Measurements from ENCODE around the gene COL27A1. TPM values are rescaled to one million over a fixed set of nuclear protein-coding genes. Genes with fewer than 3 reads are reported as not detected.

The COL27A1 gene
- total RNA-seq, 1 donor from 2014 or later, result 3.7 TPM

DNA sequence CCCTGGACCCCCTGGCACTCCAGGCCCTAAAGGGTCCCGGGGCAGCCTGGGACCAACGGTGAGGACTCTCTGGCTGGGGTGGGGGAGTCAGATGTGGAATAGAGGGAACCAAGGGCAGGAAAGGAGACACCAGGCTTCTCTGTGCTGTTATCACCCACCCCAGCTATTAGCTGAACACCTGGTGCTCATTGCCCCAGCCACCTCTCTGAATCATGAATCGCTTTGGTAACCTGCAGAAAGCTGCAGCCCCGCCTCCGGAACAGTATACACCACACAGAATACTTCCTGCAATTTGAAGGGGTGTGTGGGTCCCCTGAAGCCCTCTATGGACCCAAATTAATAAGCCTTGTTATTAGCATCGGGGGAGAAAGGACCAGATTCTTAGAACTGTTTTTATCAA is 127.2 kb downstream of the COL27A1 start:
- Mint-ChIP-seq H3K27me3 (ENCODE audit: low read depth) (no peaks in the 10 kb centered on the region), H3K9me3 (no peaks in the 10 kb centered on the region), H3K36me3 (ENCODE audit: low read depth) (no peaks in the 10 kb centered on the region), H3K4me1 (ENCODE audit: low read depth) (no peaks in the 10 kb centered on the region), H3K27ac (no peak overlapping the region), H3K4me3 (ENCODE audit: low read depth) (no peak overlapping the region)
- DNase-seq (ENCODE audit: low spot score), result no peak
- intact Hi-C loops (cut with micrococcal nuclease), result no loop called here

DNA sequence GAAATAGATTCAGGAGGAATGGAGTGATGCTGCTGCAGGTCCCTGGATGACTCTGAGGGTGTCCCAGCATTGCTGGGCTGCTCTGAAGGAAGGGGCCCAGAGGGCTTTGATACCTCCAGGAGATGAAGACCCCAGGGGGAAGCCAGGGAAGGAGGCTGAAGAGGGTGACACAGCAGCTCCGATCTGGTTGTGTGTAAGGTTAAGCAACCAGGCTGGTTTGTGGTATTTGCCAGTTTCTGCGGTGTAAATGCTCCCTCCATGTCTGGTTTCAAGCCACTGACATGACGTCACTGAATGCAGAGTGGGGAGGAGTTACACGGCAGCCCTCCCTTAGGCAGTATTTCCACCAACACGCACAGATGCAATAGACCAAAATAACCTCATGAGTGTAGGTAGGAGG is 127.6 kb downstream of the COL27A1 start:
- intact Hi-C loops (cut with micrococcal nuclease), result no loop called here
- Mint-ChIP-seq H3K4me1 (ENCODE audit: low read depth) (no peaks in the 10 kb centered on the region), H3K27me3 (ENCODE audit: low read depth) (no peaks in the 10 kb centered on the region), H3K36me3 (ENCODE audit: low read depth) (no peaks in the 10 kb centered on the region), H3K27ac (no peak overlapping the region), H3K9me3 (no peaks in the 10 kb centered on the region), H3K4me3 (ENCODE audit: low read depth) (no peak overlapping the region)
- DNase-seq (ENCODE audit: low spot score), result no peak

DNA sequence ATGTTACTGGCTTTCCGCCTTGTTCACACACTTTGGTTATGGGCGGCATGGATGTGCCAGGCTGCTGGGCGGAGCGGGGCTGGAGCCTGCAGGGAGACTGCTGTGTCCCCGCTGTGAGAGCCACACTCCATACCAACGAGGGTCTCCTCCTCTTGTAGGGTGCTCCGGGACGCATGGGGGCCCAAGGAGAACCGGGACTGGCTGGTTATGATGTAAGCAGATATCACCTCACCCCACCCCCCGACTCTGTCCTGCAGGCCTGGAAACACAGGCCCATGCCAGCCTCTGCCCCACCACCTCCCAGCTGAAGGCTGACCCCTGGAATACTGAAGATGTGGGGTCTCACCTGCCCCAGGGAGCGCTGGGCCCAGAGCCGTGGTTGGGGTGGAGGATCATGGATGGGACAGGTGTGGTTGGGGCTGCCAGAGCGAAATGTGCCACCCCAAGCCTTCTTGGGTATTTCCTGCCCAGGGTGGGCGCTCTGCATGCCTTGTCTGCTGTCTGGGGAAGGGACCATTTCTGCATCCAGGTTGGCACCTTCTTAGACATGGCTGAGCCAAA is 128.3 kb downstream of the COL27A1 start:
- H3K27ac Mint-ChIP-seq, result no peak overlapping the region
- no peaks in the 10 kb centered on the region for H3K36me3 Mint-ChIP-seq (ENCODE audit: low read depth)
- no peak overlapping the region for H3K4me3 Mint-ChIP-seq (ENCODE audit: low read depth)
- H3K4me1 Mint-ChIP-seq (ENCODE audit: low read depth), result no peaks in the 10 kb centered on the region
- no peak for DNase-seq (ENCODE audit: low spot score)
- no peaks in the 10 kb centered on the region for H3K27me3 Mint-ChIP-seq (ENCODE audit: low read depth)
- H3K9me3 Mint-ChIP-seq, result no peaks in the 10 kb centered on the region
- intact Hi-C loops (cut with micrococcal nuclease), result no loop called here

DNA sequence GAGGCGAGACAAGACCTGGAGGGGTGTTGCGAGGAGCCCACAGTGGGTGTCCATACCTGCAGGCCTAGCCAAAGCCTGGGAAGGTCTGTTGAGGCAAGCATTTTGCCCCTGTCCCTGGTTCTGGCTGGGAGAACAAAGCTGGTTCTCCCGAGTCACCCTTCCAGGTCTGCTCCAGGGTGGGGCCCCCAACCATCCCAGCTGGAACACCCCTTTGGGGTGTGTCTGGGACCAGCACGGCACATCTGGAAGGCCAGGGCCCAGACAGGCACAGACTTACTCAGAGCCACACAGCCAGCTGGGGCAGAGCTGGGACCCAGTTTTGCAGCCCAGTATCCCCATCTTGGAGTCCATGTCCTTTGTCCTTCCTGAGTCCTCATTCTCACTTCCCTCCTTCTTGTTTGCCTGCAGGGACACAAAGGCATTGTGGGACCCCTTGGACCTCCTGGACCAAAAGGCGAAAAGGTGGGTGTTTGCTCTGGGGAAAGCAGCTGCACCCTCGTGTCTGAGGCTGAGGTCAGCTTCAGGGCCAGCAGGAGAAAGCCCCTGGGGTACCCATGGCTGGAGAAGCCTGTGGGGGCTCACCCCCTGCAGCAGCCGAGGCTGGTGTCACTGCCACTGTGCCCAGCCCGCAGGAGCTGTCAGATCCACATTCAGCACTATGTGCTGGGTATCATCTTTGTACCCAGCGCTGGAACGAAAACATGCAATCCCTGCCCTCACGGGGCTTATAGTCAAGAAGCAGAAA is 129.2 kb downstream of the COL27A1 start:
- intact Hi-C loops (cut with micrococcal nuclease), result no loop called here
- H3K27me3 Mint-ChIP-seq (ENCODE audit: low read depth), result no peaks in the 10 kb centered on the region
- H3K9me3 Mint-ChIP-seq, result no peaks in the 10 kb centered on the region
- no peak for DNase-seq (ENCODE audit: low spot score)
- H3K36me3 Mint-ChIP-seq (ENCODE audit: low read depth), result no peaks in the 10 kb centered on the region
- H3K27ac Mint-ChIP-seq, result no peak overlapping the region
- H3K4me3 Mint-ChIP-seq (ENCODE audit: low read depth), result no peak overlapping the region
- H3K4me1 Mint-ChIP-seq (ENCODE audit: low read depth), result no peaks in the 10 kb centered on the region

DNA sequence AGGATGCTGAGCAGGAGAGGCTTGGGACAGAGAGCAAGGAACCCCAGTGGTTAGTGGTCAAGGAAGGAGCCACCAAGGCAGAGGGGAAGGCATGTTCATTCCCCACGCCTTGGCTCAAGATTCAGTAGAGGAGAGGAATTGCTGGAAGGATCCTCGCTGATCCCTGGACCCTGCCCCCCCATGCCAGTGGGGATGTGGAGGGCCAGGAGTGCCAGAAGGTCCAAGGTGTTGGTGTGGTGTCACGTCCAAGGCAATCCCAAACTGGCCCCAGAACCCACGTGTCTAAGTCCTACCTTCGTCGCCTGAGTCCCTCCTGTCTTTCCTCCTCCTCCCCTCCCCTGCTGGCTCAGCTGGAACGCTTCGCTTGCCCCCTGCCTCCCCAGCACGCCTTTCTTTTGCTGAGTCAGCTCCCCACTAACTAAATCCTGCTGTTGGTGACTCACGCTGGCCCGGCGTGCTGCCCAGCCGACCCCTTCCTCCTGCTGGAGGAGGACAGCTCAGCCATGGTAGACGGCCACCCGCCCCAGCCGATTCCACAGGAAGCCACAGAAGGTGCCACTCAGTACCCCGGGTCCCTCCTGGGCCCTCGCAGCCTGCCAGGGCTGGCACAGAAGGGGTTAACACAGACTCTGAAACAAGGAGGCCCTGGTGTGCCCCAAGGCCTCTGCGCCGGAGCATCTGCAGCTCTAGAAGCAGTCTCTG is 130.0 kb downstream of the COL27A1 start:
- Mint-ChIP-seq H3K9me3 (no peaks in the 10 kb centered on the region), H3K36me3 (ENCODE audit: low read depth) (no peaks in the 10 kb centered on the region), H3K4me1 (ENCODE audit: low read depth) (no peaks in the 10 kb centered on the region), H3K4me3 (ENCODE audit: low read depth) (no peak overlapping the region), H3K27ac (no peak overlapping the region), H3K27me3 (ENCODE audit: low read depth) (no peaks in the 10 kb centered on the region)
- intact Hi-C loops (cut with micrococcal nuclease), result no loop called here
- no peak for DNase-seq (ENCODE audit: low spot score)

DNA sequence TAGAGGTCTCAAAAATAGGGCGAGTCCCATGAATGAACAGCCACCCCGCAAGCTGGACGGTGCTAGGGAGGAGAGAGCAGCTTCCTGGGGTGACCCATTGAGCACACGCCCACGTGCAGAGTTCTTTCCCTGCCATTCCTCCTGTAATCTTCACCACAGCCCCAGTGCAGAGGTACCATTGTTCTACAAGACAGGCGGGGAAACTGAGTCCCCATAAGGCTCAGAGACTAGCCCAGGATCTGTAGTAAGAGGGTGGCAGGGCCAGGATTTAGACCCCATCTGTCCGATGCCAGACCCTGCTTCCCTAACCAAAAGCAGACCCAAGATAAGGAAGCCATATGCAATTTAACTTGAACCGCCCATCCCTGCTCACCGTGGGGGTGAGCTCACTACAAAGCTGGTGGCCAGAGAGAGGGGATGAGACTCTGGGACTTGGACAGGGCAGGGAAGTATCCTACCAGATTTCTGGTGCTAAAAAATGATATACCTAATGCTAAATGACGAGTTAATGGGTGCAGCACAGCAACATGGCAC is 130.9 kb downstream of the COL27A1 start:
- no peaks in the 10 kb centered on the region for H3K27me3 Mint-ChIP-seq (ENCODE audit: low read depth)
- intact Hi-C loops (cut with micrococcal nuclease), result no loop called here
- no peak overlapping the region for H3K27ac Mint-ChIP-seq
- H3K4me3 Mint-ChIP-seq (ENCODE audit: low read depth), result no peak overlapping the region
- no peak for DNase-seq (ENCODE audit: low spot score)
- H3K4me1 Mint-ChIP-seq (ENCODE audit: low read depth), result no peaks in the 10 kb centered on the region
- no peaks in the 10 kb centered on the region for H3K9me3 Mint-ChIP-seq
- H3K36me3 Mint-ChIP-seq (ENCODE audit: low read depth), result no peaks in the 10 kb centered on the region

DNA sequence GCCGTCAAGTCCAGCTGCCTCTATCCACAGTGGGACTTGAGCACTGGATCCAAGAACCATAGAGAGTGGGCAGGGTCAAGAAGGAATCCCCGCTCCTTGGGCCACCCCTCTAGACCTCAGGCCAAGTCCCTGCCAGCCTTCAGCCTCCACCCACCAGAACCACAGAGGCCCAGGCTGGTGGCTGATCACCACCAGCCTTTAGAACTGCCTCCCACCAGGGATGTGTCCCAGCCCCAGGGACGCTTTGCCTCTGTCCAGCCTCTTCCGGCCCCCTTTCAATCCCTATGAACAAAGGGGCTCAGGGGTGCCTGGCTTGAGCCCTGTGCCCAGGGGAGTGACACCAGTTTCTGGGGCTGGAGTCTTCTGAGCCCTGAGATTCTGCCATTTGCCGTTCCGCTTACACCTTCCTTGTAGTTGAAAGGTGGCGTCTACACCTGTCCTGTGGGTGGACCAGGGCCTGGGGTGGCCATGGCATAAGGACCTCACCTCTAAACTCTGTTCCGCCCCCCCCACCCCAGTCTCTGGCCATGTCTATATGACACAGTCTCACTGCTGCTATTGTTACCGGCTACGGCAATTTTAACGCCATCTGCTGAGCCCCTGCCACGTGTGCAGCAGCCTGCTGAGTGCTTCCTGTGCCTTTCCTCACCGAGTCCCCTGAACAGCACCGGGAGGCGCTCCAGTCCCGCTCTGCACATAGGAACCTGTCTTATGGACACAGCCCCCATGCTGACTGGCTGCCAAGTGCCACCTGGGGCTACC is 131.8 kb downstream of the COL27A1 start:
- Mint-ChIP-seq H3K4me3 (ENCODE audit: low read depth) (no peak overlapping the region), H3K27ac (no peak overlapping the region), H3K9me3 (no peaks in the 10 kb centered on the region), H3K4me1 (ENCODE audit: low read depth) (no peaks in the 10 kb centered on the region), H3K27me3 (ENCODE audit: low read depth) (no peaks in the 10 kb centered on the region), H3K36me3 (ENCODE audit: low read depth) (no peaks in the 10 kb centered on the region)
- intact Hi-C loops (cut with micrococcal nuclease), result no loop called here
- DNase-seq (ENCODE audit: low spot score), result no peak

DNA sequence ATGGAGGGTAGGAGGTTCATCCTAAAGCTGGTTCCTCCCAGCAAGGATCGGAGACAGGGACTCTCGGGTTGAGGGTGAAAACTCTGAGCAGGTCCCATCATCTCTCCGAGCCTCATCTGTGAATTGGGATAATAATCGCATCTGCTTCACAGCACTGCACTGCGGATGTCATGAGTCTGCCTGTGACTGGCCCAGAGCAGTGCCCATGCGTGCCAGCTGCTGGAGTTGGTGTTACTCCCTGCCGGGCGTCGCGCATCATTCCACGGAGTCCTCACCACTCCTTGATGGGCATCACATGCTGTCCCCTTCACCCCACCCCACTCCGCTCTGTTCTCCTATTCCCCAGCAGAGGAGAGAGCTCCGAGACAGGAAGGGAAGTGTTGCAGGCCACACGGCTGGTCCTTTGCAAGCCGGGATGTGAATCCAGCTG is 132.4 kb downstream of the COL27A1 start:
- Mint-ChIP-seq H3K4me3 (ENCODE audit: low read depth) (no peak overlapping the region), H3K27me3 (ENCODE audit: low read depth) (peaks cover 1% of the 10 kb centered on the region), H3K9me3 (no peaks in the 10 kb centered on the region), H3K27ac (no peak overlapping the region), H3K4me1 (ENCODE audit: low read depth) (no peaks in the 10 kb centered on the region), H3K36me3 (ENCODE audit: low read depth) (no peaks in the 10 kb centered on the region)
- intact Hi-C loops (cut with micrococcal nuclease), result no loop called here
- DNase-seq (ENCODE audit: low spot score), result no peak

DNA sequence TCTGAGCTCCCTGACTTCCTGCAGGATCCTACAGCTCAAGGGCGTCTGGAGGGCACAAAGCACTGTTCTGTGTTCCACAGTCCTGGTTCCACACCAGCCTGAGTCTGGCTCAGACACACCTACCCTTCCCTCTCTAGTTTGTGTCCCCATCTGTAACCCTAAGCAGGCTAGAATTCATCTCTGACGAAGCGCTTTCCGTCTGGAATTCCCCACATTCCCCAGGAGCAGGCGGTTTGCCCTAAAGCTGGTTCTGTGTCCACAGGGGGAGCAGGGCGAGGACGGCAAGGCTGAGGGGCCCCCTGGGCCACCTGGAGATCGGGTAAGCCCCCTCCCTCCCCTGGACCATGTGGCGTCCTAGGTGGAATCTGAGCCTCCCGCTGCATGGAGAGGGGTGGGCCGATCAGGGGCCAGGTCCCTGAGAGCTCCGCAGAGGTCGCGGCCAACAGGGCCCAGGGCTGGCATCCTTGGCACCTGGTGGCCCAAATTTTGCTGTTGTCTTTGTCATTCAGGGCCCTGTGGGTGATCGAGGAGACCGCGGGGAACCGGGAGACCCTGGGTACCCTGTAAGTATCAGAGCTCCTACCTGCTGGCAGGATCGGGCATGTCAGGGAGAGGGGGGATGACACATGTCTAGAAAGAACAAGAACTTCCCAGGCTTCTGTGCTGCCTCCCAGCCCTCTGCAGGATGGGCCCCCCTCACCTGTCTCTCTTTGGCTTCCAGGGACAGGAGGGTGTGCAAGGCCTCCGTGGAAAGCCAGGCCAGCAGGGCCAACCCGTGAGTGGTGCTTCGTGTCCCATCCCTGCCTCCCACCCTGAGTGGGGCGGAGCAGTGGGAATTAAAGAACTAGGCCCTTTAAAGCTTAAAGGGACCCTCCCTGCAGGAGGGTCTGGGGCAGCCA is 133.1 kb downstream of the COL27A1 start:
- Mint-ChIP-seq H3K9me3 (no peaks in the 10 kb centered on the region), H3K4me1 (ENCODE audit: low read depth) (no peaks in the 10 kb centered on the region), H3K27me3 (ENCODE audit: low read depth) (peaks cover 3% of the 10 kb centered on the region), H3K36me3 (ENCODE audit: low read depth) (no peaks in the 10 kb centered on the region), H3K4me3 (ENCODE audit: low read depth) (no peak overlapping the region), H3K27ac (no peak overlapping the region)
- DNase-seq (ENCODE audit: low spot score), result no peak
- intact Hi-C loops (cut with micrococcal nuclease), result no loop called here

DNA sequence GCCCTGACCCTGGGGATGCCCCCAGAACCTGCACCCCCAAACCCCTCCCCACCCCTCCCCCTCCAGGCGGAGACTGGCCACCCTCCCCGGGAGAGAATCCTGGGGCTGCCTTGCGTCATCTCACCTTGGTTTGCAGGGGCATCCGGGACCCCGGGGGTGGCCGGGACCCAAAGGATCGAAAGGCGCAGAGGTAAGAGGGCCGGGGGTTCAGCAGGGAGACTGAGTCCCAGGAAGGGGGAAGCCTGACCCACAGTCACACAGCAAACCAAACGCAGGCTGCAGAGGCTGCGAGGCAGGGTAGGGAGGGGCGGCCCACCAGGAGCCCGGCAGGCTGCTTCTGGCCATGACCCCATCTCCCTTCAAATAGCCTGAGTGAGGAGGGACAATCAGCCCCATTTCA is 133.8 kb downstream of the COL27A1 start:
- Mint-ChIP-seq H3K4me3 (ENCODE audit: low read depth) (no peak overlapping the region), H3K9me3 (no peaks in the 10 kb centered on the region), H3K27ac (no peak overlapping the region), H3K4me1 (ENCODE audit: low read depth) (no peaks in the 10 kb centered on the region), H3K27me3 (ENCODE audit: low read depth) (peaks cover 3% of the 10 kb centered on the region), H3K36me3 (ENCODE audit: low read depth) (no peaks in the 10 kb centered on the region)
- DNase-seq (ENCODE audit: low spot score), result no peak
- intact Hi-C loops (cut with micrococcal nuclease), result no loop called here

DNA sequence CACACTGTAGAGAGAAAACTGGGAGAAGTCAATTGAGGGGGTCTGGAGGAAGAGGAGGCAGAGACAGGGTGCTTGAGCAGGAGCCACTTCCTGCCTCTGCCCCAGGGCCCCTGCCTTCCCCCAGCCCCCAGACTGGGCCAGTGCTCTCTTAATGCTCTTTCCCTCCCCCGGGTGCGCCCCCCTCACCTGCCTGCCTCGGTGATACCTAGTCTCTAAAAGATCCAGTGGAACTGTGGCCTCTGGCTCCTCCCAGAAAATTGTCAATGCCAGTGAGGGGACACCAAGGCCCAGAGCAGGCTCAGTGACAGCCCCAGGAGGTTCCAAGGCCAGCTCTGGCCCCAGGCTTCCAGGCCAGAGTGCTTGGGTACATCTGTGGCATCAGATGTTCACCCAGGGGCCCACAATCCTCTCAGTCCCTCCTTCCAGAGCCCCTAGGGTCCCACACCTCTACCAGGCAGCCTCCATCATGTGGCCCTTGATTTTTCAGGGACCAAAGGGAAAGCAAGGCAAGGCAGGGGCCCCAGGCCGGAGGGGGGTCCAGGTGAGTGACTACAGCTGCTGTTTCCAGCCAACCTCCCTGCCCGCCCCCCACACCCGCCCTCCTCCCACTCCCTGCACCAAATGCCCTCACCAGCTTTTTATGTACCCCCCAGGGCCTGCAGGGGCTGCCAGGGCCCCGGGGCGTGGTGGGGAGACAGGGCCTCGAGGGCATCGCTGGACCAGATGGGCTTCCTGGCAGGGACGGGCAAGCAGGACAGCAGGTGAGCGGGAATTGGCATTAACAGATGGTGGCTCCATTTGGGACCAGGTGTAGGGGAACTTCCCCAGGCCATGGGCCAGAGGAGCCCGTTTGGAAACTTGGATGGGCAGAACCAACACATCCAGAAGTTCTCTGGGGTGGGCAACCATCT is 134.5 kb downstream of the COL27A1 start:
- Mint-ChIP-seq H3K36me3 (ENCODE audit: low read depth) (no peaks in the 10 kb centered on the region), H3K27ac (no peak overlapping the region), H3K4me3 (ENCODE audit: low read depth) (no peak overlapping the region), H3K9me3 (peaks cover 5% of the 10 kb centered on the region), H3K27me3 (ENCODE audit: low read depth) (peaks cover 3% of the 10 kb centered on the region), H3K4me1 (ENCODE audit: low read depth) (no peaks in the 10 kb centered on the region)
- no peak for DNase-seq (ENCODE audit: low spot score)
- intact Hi-C loops (cut with micrococcal nuclease), result no loop called here
